HepG2 (cell line): ENCODE data around the gene VEGFA. TPM values are rescaled to one million over a fixed set of nuclear protein-coding genes. Genes with fewer than 3 reads are reported as not detected.

Experiments used
- FLYWCH1 ChIP-seq: sonication (generic); formaldehyde crosslinking; IDR thresholded peaks from 2 replicates; pipeline ENCODE4 v1.8.1; 2023; ENCODE audit warnings: mild to moderate bottlenecking, missing genetic modification reagents
- HMGA1 ChIP-seq: sonication (generic); formaldehyde crosslinking; conservative IDR thresholded peaks from 2 replicates; pipeline ENCODE4 v1.4.0; 2020; ENCODE audit warnings: missing genetic modification reagents
- MTA1 ChIP-seq: sonication (generic); formaldehyde crosslinking; IDR thresholded peaks from 2 replicates; pipeline ENCODE4 v1.4.0; 2020; ENCODE audit warnings: missing genetic modification reagents, mild to moderate bottlenecking, borderline replicate concordance
- NFKBIZ ChIP-seq: IDR thresholded peaks from 2 replicates; pipeline ENCODE4 v1.6.1; 2018; ENCODE audit warnings: missing genetic modification reagents, missing compliant biosample characterization
- NR3C1 ChIP-seq: sonication (generic); formaldehyde crosslinking; IDR thresholded peaks from 2 replicates; pipeline ENCODE4 v1.4.0; 2020; ENCODE audit warnings: missing genetic modification reagents
- ZNF207 ChIP-seq: fragments of 450-650 bp; IDR thresholded peaks from 2 replicates; pipeline ENCODE4 v1.6.1; 2016; ENCODE audit warnings: antibody characterized with exemption, borderline replicate concordance
- ZNF282 ChIP-seq: fragments of 450-650 bp; IDR thresholded peaks from 2 replicates; pipeline ENCODE4 v1.6.1; 2018; ENCODE audit not compliant: partially characterized antibody
- ZNF605 ChIP-seq: sonication (generic); formaldehyde crosslinking; IDR thresholded peaks from 2 replicates; pipeline ENCODE4 v1.8.0; 2022; ENCODE audit warnings: mild to moderate bottlenecking, missing genetic modification reagents
- ZNF772 ChIP-seq: sonication (generic); formaldehyde crosslinking; IDR thresholded peaks from 2 replicates; pipeline ENCODE4 v1.5.0; 2020; ENCODE audit warnings: mild to moderate bottlenecking, missing genetic modification reagents
- polyA plus RNA-seq, 8 experiments: library from polyadenylated mRNA; depleted of rRNA in 3 of 8; stranded (reverse) in 7 of 8; unstranded in 1 of 8; fragments of >200 nt; fragmentation: Illumina TruSeq in 4 of 8; extraction: Trizol in 4 of 8; gene quantifications; 2 replicates each; pipeline versions ENCODE4 v1.2.1 to v1.2.3, GENCODE V29; 2011 to 2016; ENCODE audit warnings: low read depth in 4 of 8, missing spikeins in 1 of 8, mixed read lengths in 1 of 8; ENCODE audit not compliant: insufficient read depth in 1 of 8
- total RNA-seq, 5 experiments: library from RNA; depleted of rRNA; stranded (reverse); fragments of >200 nt; fragmentation: Illumina TruSeq; extraction: Trizol; gene quantifications; 2 replicates each; pipeline ENCODE4 v1.2.3, GENCODE V29; 2016; ENCODE audit warnings: low read depth in 1 of 5
- TF ChIP-seq, protein P1 (sequence below): sonication (generic); formaldehyde crosslinking; IDR thresholded peaks from 2 replicates; pipeline ENCODE4 v1.8.0; 2022; ENCODE audit warnings: mild to moderate bottlenecking, missing genetic modification reagents
- TF ChIP-seq, protein P2 (sequence below): sonication (generic); formaldehyde crosslinking; IDR thresholded peaks from 2 replicates; pipeline ENCODE4 v1.4.0; 2020; ENCODE audit warnings: missing genetic modification reagents
- TF ChIP-seq, protein P3 (sequence below): sonication (generic); formaldehyde crosslinking; IDR thresholded peaks from 2 replicates; pipeline ENCODE4 v1.5.0; 2020; ENCODE audit warnings: mild to moderate bottlenecking, missing genetic modification reagents, borderline replicate concordance
- TF ChIP-seq, protein P4 (sequence below): sonication (generic); formaldehyde crosslinking; IDR thresholded peaks from 2 replicates; pipeline ENCODE4 v1.4.0; 2020; ENCODE audit warnings: missing genetic modification reagents

The VEGFA gene
- total and polyA plus RNA-seq, 2 of the 13 experiments (the other 11 are each of a cell fraction or from before 2014, with no cell fraction given): 68.1 to 629 TPM

DNA sequence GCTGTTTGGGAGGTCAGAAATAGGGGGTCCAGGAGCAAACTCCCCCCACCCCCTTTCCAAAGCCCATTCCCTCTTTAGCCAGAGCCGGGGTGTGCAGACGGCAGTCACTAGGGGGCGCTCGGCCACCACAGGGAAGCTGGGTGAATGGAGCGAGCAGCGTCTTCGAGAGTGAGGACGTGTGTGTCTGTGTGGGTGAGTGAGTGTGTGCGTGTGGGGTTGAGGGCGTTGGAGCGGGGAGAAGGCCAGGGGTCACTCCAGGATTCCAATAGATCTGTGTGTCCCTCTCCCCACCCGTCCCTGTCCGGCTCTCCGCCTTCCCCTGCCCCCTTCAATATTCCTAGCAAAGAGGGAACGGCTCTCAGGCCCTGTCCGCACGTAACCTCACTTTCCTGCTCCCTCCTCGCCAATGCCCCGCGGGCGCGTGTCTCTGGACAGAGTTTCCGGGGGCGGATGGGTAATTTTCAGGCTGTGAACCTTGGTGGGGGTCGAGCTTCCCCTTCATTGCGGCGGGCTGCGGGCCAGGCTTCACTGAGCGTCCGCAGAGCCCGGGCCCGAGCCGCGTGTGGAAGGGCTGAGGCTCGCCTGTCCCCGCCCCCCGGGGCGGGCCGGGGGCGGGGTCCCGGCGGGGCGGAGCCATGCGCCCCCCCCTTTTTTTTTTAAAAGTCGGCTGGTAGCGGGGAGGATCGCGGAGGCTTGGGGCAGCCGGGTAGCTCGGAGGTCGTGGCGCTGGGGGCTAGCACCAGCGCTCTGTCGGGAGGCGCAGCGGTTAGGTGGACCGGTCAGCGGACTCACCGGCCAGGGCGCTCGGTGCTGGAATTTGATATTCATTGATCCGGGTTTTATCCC, at the start of gene VEGFA (continued):
- TF ChIP-seq, protein P1, sequence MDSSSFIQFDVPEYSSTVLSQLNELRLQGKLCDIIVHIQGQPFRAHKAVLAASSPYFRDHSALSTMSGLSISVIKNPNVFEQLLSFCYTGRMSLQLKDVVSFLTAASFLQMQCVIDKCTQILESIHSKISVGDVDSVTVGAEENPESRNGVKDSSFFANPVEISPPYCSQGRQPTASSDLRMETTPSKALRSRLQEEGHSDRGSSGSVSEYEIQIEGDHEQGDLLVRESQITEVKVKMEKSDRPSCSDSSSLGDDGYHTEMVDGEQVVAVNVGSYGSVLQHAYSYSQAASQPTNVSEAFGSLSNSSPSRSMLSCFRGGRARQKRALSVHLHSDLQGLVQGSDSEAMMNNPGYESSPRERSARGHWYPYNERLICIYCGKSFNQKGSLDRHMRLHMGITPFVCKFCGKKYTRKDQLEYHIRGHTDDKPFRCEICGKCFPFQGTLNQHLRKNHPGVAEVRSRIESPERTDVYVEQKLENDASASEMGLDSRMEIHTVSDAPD: 0 out of 2 replicates have a peak, but pooled peaks have one; percentile 15
- TF ChIP-seq NFKBIZ (CRISPR knock-in tag) (no peak), HMGA1 (CRISPR knock-in tag) (no peak), NR3C1 (CRISPR knock-in tag) (no peak), MTA1 (0 out of 2 replicates have a peak, but pooled peaks have one; percentile 67), FLYWCH1 (no peak), ZNF605 (peak; percentile 88), ZNF207 (no peak), ZNF772 (peak; percentile 63), ZNF282 (no peak)
- TF ChIP-seq, protein P2, sequence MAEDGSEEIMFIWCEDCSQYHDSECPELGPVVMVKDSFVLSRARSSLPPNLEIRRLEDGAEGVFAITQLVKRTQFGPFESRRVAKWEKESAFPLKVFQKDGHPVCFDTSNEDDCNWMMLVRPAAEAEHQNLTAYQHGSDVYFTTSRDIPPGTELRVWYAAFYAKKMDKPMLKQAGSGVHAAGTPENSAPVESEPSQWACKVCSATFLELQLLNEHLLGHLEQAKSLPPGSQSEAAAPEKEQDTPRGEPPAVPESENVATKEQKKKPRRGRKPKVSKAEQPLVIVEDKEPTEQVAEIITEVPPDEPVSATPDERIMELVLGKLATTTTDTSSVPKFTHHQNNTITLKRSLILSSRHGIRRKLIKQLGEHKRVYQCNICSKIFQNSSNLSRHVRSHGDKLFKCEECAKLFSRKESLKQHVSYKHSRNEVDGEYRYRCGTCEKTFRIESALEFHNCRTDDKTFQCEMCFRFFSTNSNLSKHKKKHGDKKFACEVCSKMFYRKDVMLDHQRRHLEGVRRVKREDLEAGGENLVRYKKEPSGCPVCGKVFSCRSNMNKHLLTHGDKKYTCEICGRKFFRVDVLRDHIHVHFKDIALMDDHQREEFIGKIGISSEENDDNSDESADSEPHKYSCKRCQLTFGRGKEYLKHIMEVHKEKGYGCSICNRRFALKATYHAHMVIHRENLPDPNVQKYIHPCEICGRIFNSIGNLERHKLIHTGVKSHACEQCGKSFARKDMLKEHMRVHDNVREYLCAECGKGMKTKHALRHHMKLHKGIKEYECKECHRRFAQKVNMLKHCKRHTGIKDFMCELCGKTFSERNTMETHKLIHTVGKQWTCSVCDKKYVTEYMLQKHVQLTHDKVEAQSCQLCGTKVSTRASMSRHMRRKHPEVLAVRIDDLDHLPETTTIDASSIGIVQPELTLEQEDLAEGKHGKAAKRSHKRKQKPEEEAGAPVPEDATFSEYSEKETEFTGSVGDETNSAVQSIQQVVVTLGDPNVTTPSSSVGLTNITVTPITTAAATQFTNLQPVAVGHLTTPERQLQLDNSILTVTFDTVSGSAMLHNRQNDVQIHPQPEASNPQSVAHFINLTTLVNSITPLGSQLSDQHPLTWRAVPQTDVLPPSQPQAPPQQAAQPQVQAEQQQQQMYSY (CRISPR knock-in tag): 0 out of 2 replicates have a peak, but pooled peaks have one; percentile 28
- TF ChIP-seq, protein P3, sequence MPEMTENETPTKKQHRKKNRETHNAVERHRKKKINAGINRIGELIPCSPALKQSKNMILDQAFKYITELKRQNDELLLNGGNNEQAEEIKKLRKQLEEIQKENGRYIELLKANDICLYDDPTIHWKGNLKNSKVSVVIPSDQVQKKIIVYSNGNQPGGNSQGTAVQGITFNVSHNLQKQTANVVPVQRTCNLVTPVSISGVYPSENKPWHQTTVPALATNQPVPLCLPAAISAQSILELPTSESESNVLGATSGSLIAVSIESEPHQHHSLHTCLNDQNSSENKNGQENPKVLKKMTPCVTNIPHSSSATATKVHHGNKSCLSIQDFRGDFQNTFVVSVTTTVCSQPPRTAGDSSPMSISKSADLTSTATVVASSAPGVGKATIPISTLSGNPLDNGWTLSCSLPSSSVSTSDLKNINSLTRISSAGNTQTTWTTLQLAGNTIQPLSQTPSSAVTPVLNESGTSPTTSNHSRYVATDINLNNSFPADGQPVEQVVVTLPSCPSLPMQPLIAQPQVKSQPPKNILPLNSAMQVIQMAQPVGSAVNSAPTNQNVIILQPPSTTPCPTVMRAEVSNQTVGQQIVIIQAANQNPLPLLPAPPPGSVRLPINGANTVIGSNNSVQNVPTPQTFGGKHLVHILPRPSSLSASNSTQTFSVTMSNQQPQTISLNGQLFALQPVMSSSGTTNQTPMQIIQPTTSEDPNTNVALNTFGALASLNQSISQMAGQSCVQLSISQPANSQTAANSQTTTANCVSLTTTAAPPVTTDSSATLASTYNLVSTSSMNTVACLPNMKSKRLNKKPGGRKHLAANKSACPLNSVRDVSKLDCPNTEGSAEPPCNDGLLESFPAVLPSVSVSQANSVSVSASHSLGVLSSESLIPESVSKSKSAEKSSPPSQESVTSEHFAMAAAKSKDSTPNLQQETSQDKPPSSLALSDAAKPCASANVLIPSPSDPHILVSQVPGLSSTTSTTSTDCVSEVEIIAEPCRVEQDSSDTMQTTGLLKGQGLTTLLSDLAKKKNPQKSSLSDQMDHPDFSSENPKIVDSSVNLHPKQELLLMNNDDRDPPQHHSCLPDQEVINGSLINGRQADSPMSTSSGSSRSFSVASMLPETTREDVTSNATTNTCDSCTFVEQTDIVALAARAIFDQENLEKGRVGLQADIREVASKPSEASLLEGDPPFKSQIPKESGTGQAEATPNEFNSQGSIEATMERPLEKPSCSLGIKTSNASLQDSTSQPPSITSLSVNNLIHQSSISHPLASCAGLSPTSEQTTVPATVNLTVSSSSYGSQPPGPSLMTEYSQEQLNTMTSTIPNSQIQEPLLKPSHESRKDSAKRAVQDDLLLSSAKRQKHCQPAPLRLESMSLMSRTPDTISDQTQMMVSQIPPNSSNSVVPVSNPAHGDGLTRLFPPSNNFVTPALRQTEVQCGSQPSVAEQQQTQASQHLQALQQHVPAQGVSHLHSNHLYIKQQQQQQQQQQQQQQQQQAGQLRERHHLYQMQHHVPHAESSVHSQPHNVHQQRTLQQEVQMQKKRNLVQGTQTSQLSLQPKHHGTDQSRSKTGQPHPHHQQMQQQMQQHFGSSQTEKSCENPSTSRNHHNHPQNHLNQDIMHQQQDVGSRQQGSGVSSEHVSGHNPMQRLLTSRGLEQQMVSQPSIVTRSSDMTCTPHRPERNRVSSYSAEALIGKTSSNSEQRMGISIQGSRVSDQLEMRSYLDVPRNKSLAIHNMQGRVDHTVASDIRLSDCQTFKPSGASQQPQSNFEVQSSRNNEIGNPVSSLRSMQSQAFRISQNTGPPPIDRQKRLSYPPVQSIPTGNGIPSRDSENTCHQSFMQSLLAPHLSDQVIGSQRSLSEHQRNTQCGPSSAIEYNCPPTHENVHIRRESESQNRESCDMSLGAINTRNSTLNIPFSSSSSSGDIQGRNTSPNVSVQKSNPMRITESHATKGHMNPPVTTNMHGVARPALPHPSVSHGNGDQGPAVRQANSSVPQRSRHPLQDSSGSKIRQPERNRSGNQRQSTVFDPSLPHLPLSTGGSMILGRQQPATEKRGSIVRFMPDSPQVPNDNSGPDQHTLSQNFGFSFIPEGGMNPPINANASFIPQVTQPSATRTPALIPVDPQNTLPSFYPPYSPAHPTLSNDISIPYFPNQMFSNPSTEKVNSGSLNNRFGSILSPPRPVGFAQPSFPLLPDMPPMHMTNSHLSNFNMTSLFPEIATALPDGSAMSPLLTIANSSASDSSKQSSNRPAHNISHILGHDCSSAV: 0 out of 2 replicates have a peak, but pooled peaks have one; percentile 45
- TF ChIP-seq, protein P4, sequence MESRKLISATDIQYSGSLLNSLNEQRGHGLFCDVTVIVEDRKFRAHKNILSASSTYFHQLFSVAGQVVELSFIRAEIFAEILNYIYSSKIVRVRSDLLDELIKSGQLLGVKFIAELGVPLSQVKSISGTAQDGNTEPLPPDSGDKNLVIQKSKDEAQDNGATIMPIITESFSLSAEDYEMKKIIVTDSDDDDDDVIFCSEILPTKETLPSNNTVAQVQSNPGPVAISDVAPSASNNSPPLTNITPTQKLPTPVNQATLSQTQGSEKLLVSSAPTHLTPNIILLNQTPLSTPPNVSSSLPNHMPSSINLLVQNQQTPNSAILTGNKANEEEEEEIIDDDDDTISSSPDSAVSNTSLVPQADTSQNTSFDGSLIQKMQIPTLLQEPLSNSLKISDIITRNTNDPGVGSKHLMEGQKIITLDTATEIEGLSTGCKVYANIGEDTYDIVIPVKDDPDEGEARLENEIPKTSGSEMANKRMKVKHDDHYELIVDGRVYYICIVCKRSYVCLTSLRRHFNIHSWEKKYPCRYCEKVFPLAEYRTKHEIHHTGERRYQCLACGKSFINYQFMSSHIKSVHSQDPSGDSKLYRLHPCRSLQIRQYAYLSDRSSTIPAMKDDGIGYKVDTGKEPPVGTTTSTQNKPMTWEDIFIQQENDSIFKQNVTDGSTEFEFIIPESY (CRISPR knock-in tag): peak; percentile 24; the same call in 1 of the 2 replicates
